Measurements from ENCODE around the gene PPP1R1C. TPM values are rescaled to one million over a fixed set of nuclear protein-coding genes. Genes with fewer than 3 reads are reported as not detected.

The PPP1R1C gene
- total and polyA plus RNA-seq, 2 of the 13 experiments (the other 11 are each of a cell fraction or from before 2014, with no cell fraction given): 1.5 to 3.5 TPM

DNA sequence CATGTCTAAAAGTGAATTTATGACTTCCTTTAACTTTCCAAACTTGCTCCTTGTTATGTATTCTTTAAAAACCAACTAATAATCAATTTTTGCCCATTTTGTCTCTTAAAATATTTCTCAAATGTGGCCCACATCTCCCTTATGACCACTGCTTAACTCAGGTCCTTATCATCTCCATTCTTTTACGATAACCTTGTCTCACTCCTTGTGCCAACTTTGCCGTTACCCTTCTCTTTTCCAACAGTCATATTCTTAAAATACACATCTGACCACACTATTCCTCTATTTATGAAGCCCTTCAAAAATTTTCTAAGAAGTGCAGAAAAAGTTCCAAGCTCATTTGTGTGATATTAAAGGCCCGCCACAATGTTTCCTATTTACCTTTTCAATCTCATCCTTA, 47.8 kb downstream of the PPP1R1C start:
- Histone ChIP-seq H3K36me3 (replicated peaks in 1 of 2; ENCODE audit: control insufficient read depth in 1 of 2, insufficient read depth in 2 of 2, low read length in 2 of 2) (no peaks in the 10 kb centered on the region), H3K27me3 (ENCODE audit: control insufficient read depth in 1 of 2, insufficient read depth in 2 of 2, low read length in 2 of 2) (no peaks in the 10 kb centered on the region), H3K79me2 (ENCODE audit: insufficient read depth, low read length) (no peaks in the 10 kb centered on the region), H4K20me1 (ENCODE audit: insufficient read depth, low read length) (no peaks in the 10 kb centered on the region), H3K27ac (ENCODE audit: extremely low read length, insufficient read depth, low read length) (no peak overlapping the region), H3K9ac (ENCODE audit: insufficient read depth, low read depth, low read length) (no peak overlapping the region), H3K4me3 (replicated peaks in 1 of 3; ENCODE audit: insufficient read depth in 1 of 3, low read depth in 2 of 3, low read length in 3 of 3) (no peak overlapping the region), H3K4me1 (ENCODE audit: insufficient read depth, low read length) (no peaks in the 10 kb centered on the region), H2AFZ (ENCODE audit: low read length) (no peak overlapping the region), H3K4me2 (ENCODE audit: low read depth, low read length) (no peak overlapping the region), H3K9me3 (ENCODE audit: low read length) (no peaks in the 10 kb centered on the region)
- in situ Hi-C loops (cut with HindIII; ENCODE audit: extremely low pct_ligation_motif_present, low pct_unique_long_range_greater_than_20kb): no loop called here
- ChIA-PET CTCF (ENCODE audit: low intra/inter-chr PET ratio, low total read pairs) (no interaction called here), POLR2A (no interaction called here)
- no peak for ATAC-seq
- WGBS (ENCODE audit: low lambda C conversion rate): 68% methylated on average over 3 of the region's 3 CpGs
- intact Hi-C loops (cut with micrococcal nuclease; ENCODE audit: unreplicated experiment): no loop called here
- no TSS peak for BruUV-seq (replicated peaks)
- no peak for DNase-seq (ENCODE audit: low spot score)
- no peak for FAIRE-seq
- TF ChIP-seq ZNF720 (CRISPR knock-in tag; IDR thresholded peaks at IDR 0.05) (no peak), GPN1 (CRISPR knock-in tag; IDR thresholded peaks at IDR 0.05; ENCODE audit: borderline replicate concordance) (no peak), ZNF12 (CRISPR knock-in tag; IDR thresholded peaks at IDR 0.05) (no peak), TBX3 (IDR thresholded peaks at IDR 0.05; ENCODE audit: borderline replicate concordance) (no peak), ZNF768 (CRISPR knock-in tag; IDR thresholded peaks at IDR 0.05) (no peak), AGO1 (IDR thresholded peaks at IDR 0.05; ENCODE audit: low read depth, low read length, poor library complexity, severe bottlenecking) (no peak), PHF8 (CRISPR knock-in tag; IDR thresholded peaks at IDR 0.05) (no peak), SCMH1 (CRISPR knock-in tag; IDR thresholded peaks at IDR 0.05; ENCODE audit: borderline replicate concordance) (no peak), ZNF747 (CRISPR knock-in tag; IDR thresholded peaks at IDR 0.05; ENCODE audit: borderline replicate concordance) (no peak), NFE2L1 (CRISPR knock-in tag; IDR thresholded peaks at IDR 0.05; ENCODE audit: borderline replicate concordance) (no peak), ZNF83 (CRISPR knock-in tag; IDR thresholded peaks at IDR 0.05; ENCODE audit: borderline replicate concordance) (no peak)
- TF ChIP-seq, protein P1, sequence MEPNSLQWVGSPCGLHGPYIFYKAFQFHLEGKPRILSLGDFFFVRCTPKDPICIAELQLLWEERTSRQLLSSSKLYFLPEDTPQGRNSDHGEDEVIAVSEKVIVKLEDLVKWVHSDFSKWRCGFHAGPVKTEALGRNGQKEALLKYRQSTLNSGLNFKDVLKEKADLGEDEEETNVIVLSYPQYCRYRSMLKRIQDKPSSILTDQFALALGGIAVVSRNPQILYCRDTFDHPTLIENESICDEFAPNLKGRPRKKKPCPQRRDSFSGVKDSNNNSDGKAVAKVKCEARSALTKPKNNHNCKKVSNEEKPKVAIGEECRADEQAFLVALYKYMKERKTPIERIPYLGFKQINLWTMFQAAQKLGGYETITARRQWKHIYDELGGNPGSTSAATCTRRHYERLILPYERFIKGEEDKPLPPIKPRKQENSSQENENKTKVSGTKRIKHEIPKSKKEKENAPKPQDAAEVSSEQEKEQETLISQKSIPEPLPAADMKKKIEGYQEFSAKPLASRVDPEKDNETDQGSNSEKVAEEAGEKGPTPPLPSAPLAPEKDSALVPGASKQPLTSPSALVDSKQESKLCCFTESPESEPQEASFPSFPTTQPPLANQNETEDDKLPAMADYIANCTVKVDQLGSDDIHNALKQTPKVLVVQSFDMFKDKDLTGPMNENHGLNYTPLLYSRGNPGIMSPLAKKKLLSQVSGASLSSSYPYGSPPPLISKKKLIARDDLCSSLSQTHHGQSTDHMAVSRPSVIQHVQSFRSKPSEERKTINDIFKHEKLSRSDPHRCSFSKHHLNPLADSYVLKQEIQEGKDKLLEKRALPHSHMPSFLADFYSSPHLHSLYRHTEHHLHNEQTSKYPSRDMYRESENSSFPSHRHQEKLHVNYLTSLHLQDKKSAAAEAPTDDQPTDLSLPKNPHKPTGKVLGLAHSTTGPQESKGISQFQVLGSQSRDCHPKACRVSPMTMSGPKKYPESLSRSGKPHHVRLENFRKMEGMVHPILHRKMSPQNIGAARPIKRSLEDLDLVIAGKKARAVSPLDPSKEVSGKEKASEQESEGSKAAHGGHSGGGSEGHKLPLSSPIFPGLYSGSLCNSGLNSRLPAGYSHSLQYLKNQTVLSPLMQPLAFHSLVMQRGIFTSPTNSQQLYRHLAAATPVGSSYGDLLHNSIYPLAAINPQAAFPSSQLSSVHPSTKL (CRISPR knock-in tag; IDR thresholded peaks at IDR 0.05): no peak
- TF ChIP-seq, protein P2, sequence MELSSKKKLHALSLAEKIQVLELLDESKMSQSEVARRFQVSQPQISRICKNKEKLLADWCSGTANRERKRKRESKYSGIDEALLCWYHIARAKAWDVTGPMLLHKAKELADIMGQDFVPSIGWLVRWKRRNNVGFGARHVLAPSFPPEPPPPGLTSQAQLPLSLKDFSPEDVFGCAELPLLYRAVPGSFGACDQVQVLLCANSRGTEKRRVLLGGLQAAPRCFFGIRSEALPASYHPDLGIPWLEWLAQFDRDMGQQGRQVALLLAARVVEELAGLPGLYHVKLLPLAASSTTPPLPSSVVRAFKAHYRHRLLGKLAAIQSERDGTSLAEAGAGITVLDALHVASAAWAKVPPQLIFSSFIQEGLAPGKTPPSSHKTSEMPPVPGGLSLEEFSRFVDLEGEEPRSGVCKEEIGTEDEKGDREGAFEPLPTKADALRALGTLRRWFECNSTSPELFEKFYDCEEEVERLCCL (CRISPR knock-in tag; IDR thresholded peaks at IDR 0.05; ENCODE audit: borderline replicate concordance): no peak
- TF ChIP-seq, protein P3, sequence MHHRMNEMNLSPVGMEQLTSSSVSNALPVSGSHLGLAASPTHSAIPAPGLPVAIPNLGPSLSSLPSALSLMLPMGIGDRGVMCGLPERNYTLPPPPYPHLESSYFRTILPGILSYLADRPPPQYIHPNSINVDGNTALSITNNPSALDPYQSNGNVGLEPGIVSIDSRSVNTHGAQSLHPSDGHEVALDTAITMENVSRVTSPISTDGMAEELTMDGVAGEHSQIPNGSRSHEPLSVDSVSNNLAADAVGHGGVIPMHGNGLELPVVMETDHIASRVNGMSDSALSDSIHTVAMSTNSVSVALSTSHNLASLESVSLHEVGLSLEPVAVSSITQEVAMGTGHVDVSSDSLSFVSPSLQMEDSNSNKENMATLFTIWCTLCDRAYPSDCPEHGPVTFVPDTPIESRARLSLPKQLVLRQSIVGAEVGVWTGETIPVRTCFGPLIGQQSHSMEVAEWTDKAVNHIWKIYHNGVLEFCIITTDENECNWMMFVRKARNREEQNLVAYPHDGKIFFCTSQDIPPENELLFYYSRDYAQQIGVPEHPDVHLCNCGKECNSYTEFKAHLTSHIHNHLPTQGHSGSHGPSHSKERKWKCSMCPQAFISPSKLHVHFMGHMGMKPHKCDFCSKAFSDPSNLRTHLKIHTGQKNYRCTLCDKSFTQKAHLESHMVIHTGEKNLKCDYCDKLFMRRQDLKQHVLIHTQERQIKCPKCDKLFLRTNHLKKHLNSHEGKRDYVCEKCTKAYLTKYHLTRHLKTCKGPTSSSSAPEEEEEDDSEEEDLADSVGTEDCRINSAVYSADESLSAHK (CRISPR knock-in tag; IDR thresholded peaks at IDR 0.05; ENCODE audit: borderline replicate concordance): no peak
- TF ChIP-seq, protein P4, sequence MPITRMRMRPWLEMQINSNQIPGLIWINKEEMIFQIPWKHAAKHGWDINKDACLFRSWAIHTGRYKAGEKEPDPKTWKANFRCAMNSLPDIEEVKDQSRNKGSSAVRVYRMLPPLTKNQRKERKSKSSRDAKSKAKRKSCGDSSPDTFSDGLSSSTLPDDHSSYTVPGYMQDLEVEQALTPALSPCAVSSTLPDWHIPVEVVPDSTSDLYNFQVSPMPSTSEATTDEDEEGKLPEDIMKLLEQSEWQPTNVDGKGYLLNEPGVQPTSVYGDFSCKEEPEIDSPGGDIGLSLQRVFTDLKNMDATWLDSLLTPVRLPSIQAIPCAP (CRISPR knock-in tag; IDR thresholded peaks at IDR 0.05; ENCODE audit: low read depth): no peak
